ENCODE measurements around the gene BTLA. TPM values are rescaled to one million over a fixed set of nuclear protein-coding genes. Genes with fewer than 3 reads are reported as not detected.
"Not testable (repeated sequence)": the region's sequence is repeated elsewhere in the genome, so short reads cannot be mapped to it uniquely, and the experiment has no call there.

BTLA gene
- total RNA-seq, 2 donors from 2014 or later: not detected

DNA sequence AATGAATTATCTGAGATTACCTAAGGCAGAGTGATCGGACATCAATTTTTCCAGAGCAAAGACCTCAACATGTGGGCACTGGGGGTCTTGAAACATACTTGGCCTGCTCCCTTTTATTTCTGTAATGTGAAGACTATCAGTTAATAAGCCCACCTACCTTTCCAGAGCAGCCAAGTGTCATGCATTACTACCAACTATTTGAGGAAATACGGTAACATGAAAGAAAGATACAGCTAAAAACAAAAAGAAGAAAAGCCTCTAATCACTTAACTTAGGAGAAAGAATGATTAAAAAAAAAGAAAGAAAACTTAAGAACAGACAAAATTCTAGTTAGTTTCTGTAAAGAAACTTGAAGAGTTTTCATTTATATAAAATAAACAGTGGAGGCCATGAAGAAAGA, 73.9 kb downstream of the BTLA start:
- H3K36me3 ChIP-seq (replicated peaks in 1 of 2; ENCODE audit: insufficient read depth in 1 of 2, low read depth in 2 of 2): no peaks in the 10 kb centered on the region
- intact Hi-C loops (cut with DNase I): no loop called here
- H3K27ac ChIP-seq: no peak overlapping the region
- no peak for DNase-seq
- no peak for ATAC-seq
- TF ChIP-seq, protein P1, sequence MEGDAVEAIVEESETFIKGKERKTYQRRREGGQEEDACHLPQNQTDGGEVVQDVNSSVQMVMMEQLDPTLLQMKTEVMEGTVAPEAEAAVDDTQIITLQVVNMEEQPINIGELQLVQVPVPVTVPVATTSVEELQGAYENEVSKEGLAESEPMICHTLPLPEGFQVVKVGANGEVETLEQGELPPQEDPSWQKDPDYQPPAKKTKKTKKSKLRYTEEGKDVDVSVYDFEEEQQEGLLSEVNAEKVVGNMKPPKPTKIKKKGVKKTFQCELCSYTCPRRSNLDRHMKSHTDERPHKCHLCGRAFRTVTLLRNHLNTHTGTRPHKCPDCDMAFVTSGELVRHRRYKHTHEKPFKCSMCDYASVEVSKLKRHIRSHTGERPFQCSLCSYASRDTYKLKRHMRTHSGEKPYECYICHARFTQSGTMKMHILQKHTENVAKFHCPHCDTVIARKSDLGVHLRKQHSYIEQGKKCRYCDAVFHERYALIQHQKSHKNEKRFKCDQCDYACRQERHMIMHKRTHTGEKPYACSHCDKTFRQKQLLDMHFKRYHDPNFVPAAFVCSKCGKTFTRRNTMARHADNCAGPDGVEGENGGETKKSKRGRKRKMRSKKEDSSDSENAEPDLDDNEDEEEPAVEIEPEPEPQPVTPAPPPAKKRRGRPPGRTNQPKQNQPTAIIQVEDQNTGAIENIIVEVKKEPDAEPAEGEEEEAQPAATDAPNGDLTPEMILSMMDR (IDR thresholded peaks at IDR 0.05): no peak
- TF ChIP-seq POLR2A (IDR thresholded peaks at IDR 0.05): no peak
- WGBS, 2 donors: 92 to 94% methylated on average over 2 of the region's 2 CpGs
- no peaks in the 10 kb centered on the region for H3K9me3 ChIP-seq
- H3K4me3 ChIP-seq: no peak overlapping the region
- H3K27me3 ChIP-seq: no peaks in the 10 kb centered on the region
- no peaks in the 10 kb centered on the region for H3K4me1 ChIP-seq

DNA sequence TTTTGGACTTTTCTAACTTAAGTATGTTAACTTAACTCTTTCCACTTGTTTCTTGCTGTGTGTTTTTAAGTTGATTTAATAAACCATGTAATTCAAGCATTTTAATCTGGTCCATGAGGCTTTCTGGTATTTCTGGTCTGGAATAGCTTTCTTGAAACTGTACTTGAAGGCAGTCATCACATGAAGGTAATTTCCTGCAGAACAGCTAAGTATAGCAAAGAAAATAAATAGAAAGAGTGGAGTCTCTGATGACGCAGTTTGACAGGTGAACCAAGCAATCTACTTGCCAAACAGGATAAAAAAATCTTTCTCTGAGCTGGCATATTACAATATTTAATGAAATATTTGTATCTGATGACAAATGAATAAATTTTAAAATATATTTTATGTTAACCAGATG, 74.9 kb downstream of the BTLA start:
- intact Hi-C loops (cut with DNase I): no loop called here
- no peaks in the 10 kb centered on the region for H3K36me3 ChIP-seq (replicated peaks in 1 of 2; ENCODE audit: insufficient read depth in 1 of 2, low read depth in 2 of 2)
- ATAC-seq (no peak), DNase-seq (no peak)
- WGBS, 2 donors: 53 to 61% methylated on average over 1 of the region's 1 CpG
- TF ChIP-seq POLR2A (IDR thresholded peaks at IDR 0.05): no peak
- TF ChIP-seq, protein P1 (IDR thresholded peaks at IDR 0.05): no peak
- H3K27me3 ChIP-seq: no peaks in the 10 kb centered on the region
- no peak overlapping the region for H3K4me3 ChIP-seq
- H3K27ac ChIP-seq: no peak overlapping the region
- no peaks in the 10 kb centered on the region for H3K4me1 ChIP-seq
- H3K9me3 ChIP-seq: no peaks in the 10 kb centered on the region

DNA sequence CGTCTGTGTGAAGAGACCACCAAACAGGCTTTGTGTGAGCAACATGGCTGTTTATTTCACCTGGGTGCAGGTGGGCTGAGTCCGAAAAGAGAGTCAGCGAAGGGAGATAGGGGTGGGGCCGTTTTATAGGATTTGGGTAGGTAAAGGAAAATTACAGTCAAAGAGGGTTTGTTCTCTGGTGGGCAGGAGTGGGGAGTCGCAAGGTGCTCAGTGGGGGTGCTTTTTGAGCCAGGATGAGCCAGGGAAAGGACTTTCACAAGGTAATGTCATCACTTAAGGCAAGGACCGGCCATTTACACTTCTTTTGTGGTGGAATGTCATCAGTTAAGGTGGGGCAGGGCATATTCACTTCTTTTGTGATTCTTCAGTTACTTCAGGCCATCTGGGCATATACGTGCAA, 76.4 kb downstream of the BTLA start:
- WGBS, 2 donors: 57 to 73% methylated on average over 6 to 7 of the region's 7 CpGs
- H3K27ac ChIP-seq; H3K27me3 ChIP-seq; H3K36me3 ChIP-seq (replicated peaks in 1 of 2; ENCODE audit: insufficient read depth in 1 of 2, low read depth in 2 of 2); H3K4me1 ChIP-seq; DNase-seq; H3K4me3 ChIP-seq; ATAC-seq; H3K9me3 ChIP-seq; intact Hi-C loops (cut with DNase I): not testable (repeated sequence)

DNA sequence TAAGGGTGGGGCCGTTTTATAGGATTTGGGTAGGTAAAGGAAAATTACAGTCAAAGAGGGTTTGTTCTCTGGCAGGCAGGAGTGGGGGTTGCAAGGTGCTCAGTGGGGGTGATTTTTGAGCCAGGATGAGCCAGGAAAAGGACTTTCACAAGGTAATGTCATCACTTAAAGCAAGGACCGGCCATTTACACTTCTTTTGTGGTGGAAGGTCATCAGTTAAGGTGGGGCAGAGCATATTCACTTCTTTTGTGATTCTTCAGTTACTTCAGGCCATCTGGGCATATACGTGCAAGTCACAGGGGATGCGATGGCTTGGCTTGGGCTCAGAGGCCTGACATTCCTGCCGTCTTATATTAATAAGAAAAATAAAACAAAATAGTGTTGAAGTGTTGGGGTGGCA, 80.7 kb downstream of the BTLA start:
- H3K4me3 ChIP-seq; H3K9me3 ChIP-seq; intact Hi-C loops (cut with DNase I); DNase-seq; H3K27ac ChIP-seq; H3K36me3 ChIP-seq (replicated peaks in 1 of 2; ENCODE audit: insufficient read depth in 1 of 2, low read depth in 2 of 2); ATAC-seq; H3K4me1 ChIP-seq; H3K27me3 ChIP-seq: not testable (repeated sequence)
- 67 to 68% methylated on average over 5 of the region's 5 CpGs for WGBS, 2 donors

DNA sequence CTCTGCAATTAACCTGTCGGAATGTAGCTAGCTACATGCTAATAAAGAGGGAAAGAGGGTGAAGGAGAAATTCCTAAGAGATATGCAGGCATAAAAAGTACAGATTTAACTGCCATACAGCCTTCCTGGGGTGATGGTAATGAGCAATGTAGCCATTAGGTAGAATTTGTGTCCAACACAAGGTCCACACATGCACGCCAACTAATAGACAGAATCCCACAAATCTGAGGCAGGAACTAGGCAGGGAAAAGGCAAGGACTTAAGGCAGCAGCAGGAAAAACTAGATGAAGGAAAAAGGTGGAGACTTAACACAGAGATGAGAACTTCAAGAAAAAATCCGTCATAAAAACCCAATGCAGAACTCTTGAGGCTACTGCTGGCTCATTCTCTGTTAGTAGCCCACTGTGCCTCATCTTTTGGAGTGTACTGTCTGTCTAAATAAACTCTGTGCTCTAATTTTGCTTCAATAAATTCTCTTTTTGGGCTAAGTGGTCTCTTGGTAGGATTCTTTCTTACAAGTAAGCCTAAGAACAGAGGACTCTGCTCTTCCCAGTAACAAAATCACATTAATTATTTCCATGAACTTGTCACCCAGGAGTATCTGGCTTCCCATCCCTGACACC, 81.5 kb downstream of the BTLA start:
- Histone ChIP-seq H3K36me3 (replicated peaks in 1 of 2; ENCODE audit: insufficient read depth in 1 of 2, low read depth in 2 of 2) (no peaks in the 10 kb centered on the region), H3K9me3 (no peaks in the 10 kb centered on the region), H3K4me1 (no peaks in the 10 kb centered on the region), H3K27me3 (no peaks in the 10 kb centered on the region), H3K27ac (no peak overlapping the region), H3K4me3 (no peak overlapping the region)
- intact Hi-C loops (cut with DNase I): no loop called here
- 70 to 81% methylated on average over 3 of the region's 3 CpGs for WGBS, 2 donors
- TF ChIP-seq, protein P1 (IDR thresholded peaks at IDR 0.05): no peak
- no peak for TF ChIP-seq POLR2A (IDR thresholded peaks at IDR 0.05)
- DNase-seq (no peak), ATAC-seq (no peak)
